NCI-H510A treated with DMSO at 0.1 percent for 48 hours (cell line): ENCODE measurements around the gene TMEM17.

Experiments used
- DNase-seq: peaks from one replicate; lab custom pipeline; 2025; lab: John Stamatoyannopoulos, UW

TMEM17 gene

GRCh38 chr2:62472312-62472711 is 33.7 kb downstream of the TMEM17 start:
- no peak for DNase-seq

GRCh38 chr2:62471816-62472215 is 34.2 kb downstream of the TMEM17 start:
- no peak for DNase-seq

DNA sequence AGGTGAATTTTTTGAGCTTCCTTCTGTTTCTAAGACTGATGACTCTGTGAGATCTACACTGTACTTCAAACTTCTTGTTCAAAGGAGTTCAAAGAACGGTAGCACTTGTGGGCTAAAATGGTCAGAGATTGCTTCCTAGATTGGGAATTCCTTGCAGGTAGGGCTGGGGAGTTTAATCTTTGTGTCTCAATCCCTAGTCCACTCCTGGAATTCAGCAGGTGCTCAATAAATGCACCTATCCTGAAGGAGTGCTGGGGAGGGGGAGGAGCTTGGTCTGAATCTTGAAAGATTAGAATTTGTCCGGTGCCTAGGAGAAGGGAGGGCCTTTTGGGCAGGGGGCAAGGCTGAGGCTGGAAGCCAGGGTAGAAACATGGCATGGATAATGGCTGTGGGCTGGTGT is 34.6 kb downstream of the TMEM17 start:
- DNase-seq: no peak

DNA sequence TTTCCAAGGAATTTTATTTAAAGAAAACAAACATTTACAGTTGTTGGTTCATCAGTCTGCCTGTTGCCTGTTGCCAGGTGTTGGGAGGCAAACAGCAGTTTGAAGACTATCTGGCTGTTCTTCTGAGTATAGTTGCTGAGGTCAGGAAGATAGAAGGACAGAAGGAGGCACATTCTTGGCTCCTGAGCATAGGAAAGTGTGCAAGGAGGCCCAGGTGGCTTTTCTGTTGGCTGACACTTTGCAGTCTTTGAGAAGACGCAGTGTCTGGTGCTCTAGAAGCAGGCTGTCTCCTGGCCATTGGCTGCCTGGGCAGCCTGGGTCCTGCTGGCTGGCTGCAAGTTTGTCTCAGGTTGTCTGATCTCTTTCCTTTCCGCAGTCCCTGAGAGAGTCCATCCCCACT is 36.4 kb downstream of the TMEM17 start:
- DNase-seq: no peak

GRCh38 chr2:62469114-62469513 is 36.9 kb downstream of the TMEM17 start:
- DNase-seq: no peak

- DNase-seq: no peak
These were observed 38.3 kb downstream of the TMEM17 start for GRCh38 chr2:62467475-62468321.

GRCh38 chr2:62467100-62467474 is 38.9 kb downstream of the TMEM17 start:
- peak; percentile 43 for DNase-seq

DNA sequence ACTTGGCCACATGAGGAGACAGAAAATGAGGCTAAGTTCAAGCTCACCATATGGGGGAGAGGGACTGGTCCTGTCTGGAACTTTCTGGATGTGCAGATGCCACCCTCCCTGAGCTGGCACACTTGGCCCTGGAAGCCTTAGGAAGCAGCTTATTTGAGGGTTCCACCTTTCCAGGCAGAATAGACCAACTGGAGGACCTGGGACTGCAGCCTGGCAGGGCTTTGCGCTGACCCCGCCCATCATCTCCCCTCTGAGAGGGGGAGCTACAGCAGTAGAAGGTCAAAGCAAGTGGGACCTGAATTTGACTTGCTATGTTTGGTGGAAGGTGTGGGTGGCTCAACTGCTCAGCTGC is 39.5 kb downstream of the TMEM17 start:
- no peak for DNase-seq

DNA sequence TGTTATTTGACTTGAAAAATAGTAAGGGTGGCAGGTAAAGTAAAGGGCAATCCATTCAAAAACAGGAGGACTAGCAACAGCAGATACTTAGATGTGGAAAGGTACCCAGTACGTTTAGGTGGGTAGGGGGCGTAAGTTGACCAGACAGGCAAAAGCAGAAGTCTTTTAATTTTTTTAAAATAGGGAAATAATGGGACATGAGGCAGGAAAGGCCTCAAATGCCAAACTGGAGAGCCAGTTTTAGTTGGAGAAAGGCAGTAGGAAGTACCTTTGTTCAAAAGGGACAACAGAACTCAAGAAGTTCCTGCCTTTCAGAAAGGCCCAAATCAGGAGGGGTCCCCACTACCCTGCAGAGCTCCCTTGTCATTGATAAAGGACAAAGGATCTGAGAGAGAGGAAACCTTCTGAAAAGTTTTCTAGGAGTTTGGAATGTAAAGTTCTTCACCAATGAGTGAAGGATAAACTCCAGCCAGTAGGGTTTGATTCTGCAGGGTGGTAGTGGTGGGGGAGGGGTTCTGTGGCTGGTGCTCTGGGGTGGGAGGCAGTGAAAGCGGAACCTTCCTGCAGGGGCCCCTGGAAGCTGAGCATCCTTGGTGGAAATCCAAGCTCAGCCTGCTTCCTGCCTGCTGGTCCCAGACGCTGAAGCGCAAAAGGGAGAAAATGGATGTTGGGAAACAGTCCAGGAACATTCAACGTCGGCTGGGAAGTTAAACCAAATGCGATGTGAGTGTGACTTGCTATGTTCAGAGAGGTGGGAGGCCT is 40.1 kb downstream of the TMEM17 start:
- no peak for DNase-seq

- DNase-seq: no peak
These were observed 40.8 kb downstream of the TMEM17 start for GRCh38 chr2:62465039-62465740.

GRCh38 chr2:62464221-62465007 is 41.6 kb downstream of the TMEM17 start:
- no peak for DNase-seq

DNA sequence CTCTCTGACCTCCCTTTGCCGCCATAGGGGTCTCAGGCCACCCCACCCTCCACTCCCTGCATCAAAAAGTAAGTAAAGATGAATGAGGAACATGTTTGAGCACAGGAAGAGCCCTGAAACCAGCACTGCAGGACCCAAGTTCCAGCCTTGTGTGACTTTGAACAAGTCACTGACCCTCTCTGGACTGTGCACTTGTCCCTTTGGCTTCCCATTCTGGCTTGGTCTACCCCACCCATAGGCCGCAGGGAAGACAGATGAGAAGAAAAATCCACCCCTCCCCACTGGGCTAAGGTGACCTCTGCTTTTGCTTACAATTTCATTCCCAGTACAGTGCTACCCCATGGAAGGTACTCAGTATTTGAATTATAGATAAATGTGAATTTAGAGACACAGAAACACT is 43.8 kb downstream of the TMEM17 start:
- no peak for DNase-seq

- DNase-seq: no peak
These were observed 44.3 kb downstream of the TMEM17 start for GRCh38 chr2:62461707-62462106.

- DNase-seq: no peak
These were observed 44.9 kb downstream of the TMEM17 start for GRCh38 chr2:62461017-62461553.

GRCh38 chr2:62460175-62460574 is 45.8 kb downstream of the TMEM17 start:
- no peak for DNase-seq

GRCh38 chr2:62459672-62460071 is 46.3 kb downstream of the TMEM17 start:
- no peak for DNase-seq

GRCh38 chr2:62459106-62459505 is 46.9 kb downstream of the TMEM17 start:
- DNase-seq: no peak

DNA sequence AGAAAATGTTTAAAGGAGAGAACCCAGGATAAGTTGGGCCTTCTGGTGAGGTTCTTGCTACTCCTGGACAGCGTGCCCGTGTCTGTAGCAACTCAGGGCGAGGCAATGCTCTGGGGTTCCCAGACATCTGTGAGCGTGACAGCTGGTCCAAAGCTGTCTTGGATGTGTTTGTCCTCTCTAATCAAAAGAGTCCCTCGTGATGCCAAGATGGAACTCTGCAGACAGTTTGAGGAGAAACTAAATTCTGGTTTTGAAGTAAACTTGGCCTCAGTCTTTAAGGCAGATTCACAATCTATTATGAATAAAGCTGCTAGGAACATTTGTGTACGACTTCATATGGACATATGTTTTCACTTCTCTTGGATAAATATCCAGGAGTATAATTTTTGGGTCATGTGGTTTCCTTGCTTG is 47.3 kb downstream of the TMEM17 start:
- DNase-seq: no peak

- no peak for DNase-seq
These were observed 47.8 kb downstream of the TMEM17 start for GRCh38 chr2:62458206-62458641.

GRCh38 chr2:62457556-62457955 is 48.4 kb downstream of the TMEM17 start:
- no peak for DNase-seq

- DNase-seq: peak; percentile 76
These were observed 49.1 kb downstream of the TMEM17 start for GRCh38 chr2:62456721-62457539.
